HEK293 (cell line): Measurements from ENCODE around the gene METTL26.
A peak's percentile ranks its signal among the peaks of the same experiment; 100 is the strongest.

ENCODE experiments used
- BCL11B ChIP-seq: fragments of 450-650 bp; formaldehyde crosslinking; IDR thresholded peaks from 2 replicates; pipeline ENCODE4 v1.5.1; 2016; ENCODE audit warnings: low read depth, missing biosample characterization, missing genetic modification characterization
- GLIS1 ChIP-seq: fragments of 450-650 bp; formaldehyde crosslinking; IDR thresholded peaks from 2 replicates; pipeline ENCODE4 v1.5.1; 2016; ENCODE audit warnings: missing biosample characterization, missing genetic modification characterization
- HOXA7 ChIP-seq: sonication (generic); formaldehyde crosslinking; IDR thresholded peaks from 2 replicates; pipeline ENCODE4 v1.8.1; 2022; ENCODE audit warnings: missing genetic modification reagents, borderline replicate concordance
- MEIS1 ChIP-seq: sonication (generic); formaldehyde crosslinking; IDR thresholded peaks from 2 replicates; pipeline ENCODE4 v1.8.1; 2022; ENCODE audit warnings: missing genetic modification reagents, mild to moderate bottlenecking, borderline replicate concordance
- OSR2 ChIP-seq: fragments of 450-650 bp; formaldehyde crosslinking; IDR thresholded peaks from 2 replicates; pipeline ENCODE4 v1.5.1; 2016; ENCODE audit warnings: missing biosample characterization, missing genetic modification characterization
- SCRT1 ChIP-seq: fragments of 450-650 bp; formaldehyde crosslinking; IDR thresholded peaks from 2 replicates; pipeline ENCODE4 v1.5.1; 2016; ENCODE audit warnings: missing biosample characterization, missing genetic modification characterization, borderline replicate concordance
- ZBTB21 ChIP-seq: fragments of 450-650 bp; formaldehyde crosslinking; IDR thresholded peaks from 2 replicates; pipeline ENCODE4 v1.5.1; 2017; ENCODE audit warnings: missing biosample characterization, missing genetic modification characterization
- ZEB2 ChIP-seq: fragments of 450-650 bp; formaldehyde crosslinking; IDR thresholded peaks from 2 replicates; pipeline ENCODE4 v1.5.1; 2016; ENCODE audit warnings: missing biosample characterization, missing genetic modification characterization
- ZFP37 ChIP-seq: fragments of 450-650 bp; formaldehyde crosslinking; IDR thresholded peaks from 2 replicates; pipeline ENCODE4 v1.5.1; 2016; ENCODE audit warnings: missing biosample characterization, missing genetic modification characterization
- ZNF133 ChIP-seq: fragments of 450-650 bp; formaldehyde crosslinking; IDR thresholded peaks from 2 replicates; pipeline ENCODE4 v1.5.1; 2016; ENCODE audit warnings: missing biosample characterization, missing genetic modification characterization
- ZNF155 ChIP-seq: fragments of 450-650 bp; formaldehyde crosslinking; IDR thresholded peaks from 2 replicates; pipeline ENCODE4 v1.5.1; 2016; ENCODE audit warnings: missing biosample characterization, missing genetic modification characterization
- ZNF16 ChIP-seq: fragments of 450-650 bp; formaldehyde crosslinking; IDR thresholded peaks from 2 replicates; pipeline ENCODE4 v1.5.1; 2016; ENCODE audit warnings: low read depth, missing biosample characterization, missing genetic modification characterization
- ZNF211 ChIP-seq: fragments of 450-650 bp; formaldehyde crosslinking; IDR thresholded peaks from 2 replicates; pipeline ENCODE4 v1.5.1; 2016; ENCODE audit warnings: low read depth, missing biosample characterization, missing genetic modification characterization
- ZNF23 ChIP-seq: fragments of 450-650 bp; formaldehyde crosslinking; IDR thresholded peaks from 2 replicates; pipeline ENCODE4 v1.5.1; 2016; ENCODE audit warnings: missing biosample characterization, missing genetic modification characterization, borderline replicate concordance
- ZNF354C ChIP-seq: fragments of 450-650 bp; formaldehyde crosslinking; IDR thresholded peaks from 2 replicates; pipeline ENCODE4 v1.5.1; 2016; ENCODE audit warnings: missing biosample characterization, missing genetic modification characterization, low read depth, borderline replicate concordance
- ZNF426 ChIP-seq: fragments of 450-650 bp; formaldehyde crosslinking; IDR thresholded peaks from 2 replicates; pipeline ENCODE4 v1.5.1; 2017; ENCODE audit warnings: missing biosample characterization, missing genetic modification characterization, mild to moderate bottlenecking, inconsistent platforms, moderate library complexity
- ZNF473 ChIP-seq: fragments of 450-650 bp; formaldehyde crosslinking; IDR thresholded peaks from 2 replicates; pipeline ENCODE4 v1.5.1; 2017; ENCODE audit warnings: missing biosample characterization, missing genetic modification characterization
- ZNF501 ChIP-seq: fragments of 450-650 bp; formaldehyde crosslinking; IDR thresholded peaks from 2 replicates; pipeline ENCODE4 v1.5.1; 2016; ENCODE audit warnings: missing biosample characterization, missing genetic modification characterization
- ZNF514 ChIP-seq: fragments of 450-650 bp; formaldehyde crosslinking; IDR thresholded peaks from 2 replicates; pipeline ENCODE4 v1.5.1; 2016; ENCODE audit warnings: missing biosample characterization, missing genetic modification characterization
- ZNF600 ChIP-seq: fragments of 450-650 bp; formaldehyde crosslinking; IDR thresholded peaks from 2 replicates; pipeline ENCODE4 v1.5.1; 2016; ENCODE audit warnings: missing biosample characterization, missing genetic modification characterization
- ZNF654 ChIP-seq: fragments of 450-650 bp; formaldehyde crosslinking; IDR thresholded peaks from 2 replicates; pipeline ENCODE4 v1.5.1; 2016; ENCODE audit warnings: low read depth, missing biosample characterization, missing genetic modification characterization
- ZNF660 ChIP-seq: fragments of 450-650 bp; IDR thresholded peaks from 2 replicates; pipeline ENCODE4 v1.5.1; 2018; ENCODE audit warnings: missing biosample characterization, mild to moderate bottlenecking, missing genetic modification characterization
- ZNF843 ChIP-seq: fragments of 450-650 bp; formaldehyde crosslinking; IDR thresholded peaks from 2 replicates; pipeline ENCODE4 v1.5.1; 2016; ENCODE audit warnings: missing biosample characterization, missing genetic modification characterization
- TF ChIP-seq, protein P1 (sequence below): fragments of 450-650 bp; formaldehyde crosslinking; IDR thresholded peaks from 2 replicates; pipeline ENCODE4 v1.5.1; 2016; ENCODE audit warnings: missing biosample characterization, missing genetic modification characterization
- TF ChIP-seq, protein P2 (sequence below): fragments of 450-650 bp; formaldehyde crosslinking; IDR thresholded peaks from 2 replicates; pipeline ENCODE4 v1.5.1; 2016; ENCODE audit warnings: missing biosample characterization, missing genetic modification characterization
- TF ChIP-seq, protein P3 (sequence below): fragments of 450-650 bp; formaldehyde crosslinking; IDR thresholded peaks from 2 replicates; pipeline ENCODE4 v1.5.1; 2016; ENCODE audit warnings: missing biosample characterization, missing genetic modification characterization
- TF ChIP-seq, protein P4 (sequence below): fragments of 450-650 bp; formaldehyde crosslinking; IDR thresholded peaks from 2 replicates; pipeline ENCODE4 v1.5.1; 2016; ENCODE audit warnings: missing biosample characterization, missing genetic modification characterization
- TF ChIP-seq, protein P5 (sequence below): fragments of 450-650 bp; formaldehyde crosslinking; IDR thresholded peaks from 2 replicates; pipeline ENCODE4 v1.5.1; 2016; ENCODE audit warnings: missing biosample characterization, missing genetic modification characterization

Gene METTL26

DNA sequence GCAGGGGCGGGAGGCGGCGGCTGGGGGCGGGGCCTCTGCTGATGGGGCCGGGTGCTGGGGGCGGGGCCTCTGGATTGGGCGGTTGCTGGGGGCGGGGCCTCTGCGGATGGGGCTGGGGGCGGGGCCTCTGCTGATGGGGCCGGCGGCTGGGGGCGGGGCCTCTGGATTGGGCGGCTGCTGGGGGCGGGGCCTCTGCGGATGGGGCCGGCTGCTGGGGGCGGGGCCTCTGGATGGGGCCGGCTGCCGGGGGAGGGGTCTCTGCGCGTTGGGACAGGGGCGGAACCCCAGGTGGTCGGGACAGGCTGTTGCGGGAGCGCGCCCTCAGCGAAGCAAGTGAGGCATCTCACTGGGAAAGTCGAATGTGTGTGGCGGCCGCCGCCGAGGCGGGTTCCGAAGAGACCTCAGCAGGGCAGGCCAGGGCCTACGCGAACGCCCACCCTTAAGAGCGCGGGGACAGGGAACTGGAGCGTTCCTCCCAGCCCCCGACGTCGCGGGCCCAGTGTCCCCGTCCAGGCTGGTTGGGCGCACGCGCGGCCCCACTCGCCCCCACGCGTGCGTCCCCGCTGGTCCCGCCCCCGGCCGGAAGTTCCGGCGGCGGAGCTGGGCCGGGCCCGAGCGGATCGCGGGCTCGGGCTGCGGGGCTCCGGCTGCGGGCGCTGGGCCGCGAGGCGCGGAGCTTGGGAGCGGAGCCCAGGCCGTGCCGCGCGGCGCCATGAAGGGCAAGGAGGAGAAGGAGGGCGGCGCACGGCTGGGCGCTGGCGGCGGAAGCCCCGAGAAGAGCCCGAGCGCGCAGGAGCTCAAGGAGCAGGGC lies 43.9 kb upstream of the METTL26 start, which contains the start of gene STUB1 (continued):
- TF ChIP-seq, protein P1, sequence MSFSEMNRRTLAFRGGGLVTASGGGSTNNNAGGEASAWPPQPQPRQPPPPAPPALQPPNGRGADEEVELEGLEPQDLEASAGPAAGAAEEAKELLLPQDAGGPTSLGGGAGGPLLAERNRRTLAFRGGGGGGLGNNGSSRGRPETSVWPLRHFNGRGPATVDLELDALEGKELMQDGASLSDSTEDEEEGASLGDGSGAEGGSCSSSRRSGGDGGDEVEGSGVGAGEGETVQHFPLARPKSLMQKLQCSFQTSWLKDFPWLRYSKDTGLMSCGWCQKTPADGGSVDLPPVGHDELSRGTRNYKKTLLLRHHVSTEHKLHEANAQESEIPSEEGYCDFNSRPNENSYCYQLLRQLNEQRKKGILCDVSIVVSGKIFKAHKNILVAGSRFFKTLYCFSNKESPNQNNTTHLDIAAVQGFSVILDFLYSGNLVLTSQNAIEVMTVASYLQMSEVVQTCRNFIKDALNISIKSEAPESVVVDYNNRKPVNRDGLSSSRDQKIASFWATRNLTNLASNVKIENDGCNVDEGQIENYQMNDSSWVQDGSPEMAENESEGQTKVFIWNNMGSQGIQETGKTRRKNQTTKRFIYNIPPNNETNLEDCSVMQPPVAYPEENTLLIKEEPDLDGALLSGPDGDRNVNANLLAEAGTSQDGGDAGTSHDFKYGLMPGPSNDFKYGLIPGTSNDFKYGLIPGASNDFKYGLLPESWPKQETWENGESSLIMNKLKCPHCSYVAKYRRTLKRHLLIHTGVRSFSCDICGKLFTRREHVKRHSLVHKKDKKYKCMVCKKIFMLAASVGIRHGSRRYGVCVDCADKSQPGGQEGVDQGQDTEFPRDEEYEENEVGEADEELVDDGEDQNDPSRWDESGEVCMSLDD (tag by site-specific recombination): no peak
- TF ChIP-seq, protein P2, sequence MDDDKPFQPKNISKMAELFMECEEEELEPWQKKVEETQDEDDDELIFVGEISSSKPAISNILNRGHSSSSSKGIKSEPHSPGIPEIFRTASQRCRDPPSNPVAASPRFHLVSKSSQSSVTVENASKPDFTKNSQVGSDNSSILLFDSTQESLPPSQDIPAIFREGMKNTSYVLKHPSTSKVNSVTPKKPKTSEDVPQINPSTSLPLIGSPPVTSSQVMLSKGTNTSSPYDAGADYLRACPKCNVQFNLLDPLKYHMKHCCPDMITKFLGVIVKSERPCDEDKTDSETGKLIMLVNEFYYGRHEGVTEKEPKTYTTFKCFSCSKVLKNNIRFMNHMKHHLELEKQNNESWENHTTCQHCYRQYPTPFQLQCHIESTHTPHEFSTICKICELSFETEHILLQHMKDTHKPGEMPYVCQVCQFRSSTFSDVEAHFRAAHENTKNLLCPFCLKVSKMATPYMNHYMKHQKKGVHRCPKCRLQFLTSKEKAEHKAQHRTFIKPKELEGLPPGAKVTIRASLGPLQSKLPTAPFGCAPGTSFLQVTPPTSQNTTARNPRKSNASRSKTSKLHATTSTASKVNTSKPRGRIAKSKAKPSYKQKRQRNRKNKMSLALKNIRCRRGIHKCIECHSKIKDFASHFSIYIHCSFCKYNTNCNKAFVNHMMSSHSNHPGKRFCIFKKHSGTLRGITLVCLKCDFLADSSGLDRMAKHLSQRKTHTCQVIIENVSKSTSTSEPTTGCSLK (tag by site-specific recombination): no peak
- TF ChIP-seq ZEB2 (tag by site-specific recombination) (peak; percentile 8), BCL11B (tag by site-specific recombination) (peak; percentile 53; the same call in 1 of the 2 replicates), ZNF654 (tag by site-specific recombination) (no peak), ZNF23 (no peak), ZNF514 (tag by site-specific recombination) (no peak), ZNF133 (tag by site-specific recombination) (no peak), ZNF211 (tag by site-specific recombination) (no peak), MEIS1 (CRISPR knock-in tag) (no peak), ZFP37 (tag by site-specific recombination) (no peak), ZNF660 (tag by site-specific recombination) (peak; percentile 56; the same call in 1 of the 2 replicates), ZBTB21 (tag by site-specific recombination) (no peak), ZNF354C (tag by site-specific recombination) (no peak), HOXA7 (CRISPR knock-in tag) (no peak), ZNF16 (tag by site-specific recombination) (no peak), ZNF843 (tag by site-specific recombination) (peak; percentile 67), ZNF501 (tag by site-specific recombination) (0 out of 2 replicates have a peak, but pooled peaks have one; percentile 11), OSR2 (tag by site-specific recombination) (no peak), GLIS1 (tag by site-specific recombination) (peak; percentile 53; the same call in 1 of the 2 replicates), ZNF155 (tag by site-specific recombination) (no peak), ZNF426 (tag by site-specific recombination) (no peak), ZNF473 (tag by site-specific recombination) (no peak), SCRT1 (no peak), ZNF600 (tag by site-specific recombination) (peak; percentile 45)
- TF ChIP-seq, protein P3, sequence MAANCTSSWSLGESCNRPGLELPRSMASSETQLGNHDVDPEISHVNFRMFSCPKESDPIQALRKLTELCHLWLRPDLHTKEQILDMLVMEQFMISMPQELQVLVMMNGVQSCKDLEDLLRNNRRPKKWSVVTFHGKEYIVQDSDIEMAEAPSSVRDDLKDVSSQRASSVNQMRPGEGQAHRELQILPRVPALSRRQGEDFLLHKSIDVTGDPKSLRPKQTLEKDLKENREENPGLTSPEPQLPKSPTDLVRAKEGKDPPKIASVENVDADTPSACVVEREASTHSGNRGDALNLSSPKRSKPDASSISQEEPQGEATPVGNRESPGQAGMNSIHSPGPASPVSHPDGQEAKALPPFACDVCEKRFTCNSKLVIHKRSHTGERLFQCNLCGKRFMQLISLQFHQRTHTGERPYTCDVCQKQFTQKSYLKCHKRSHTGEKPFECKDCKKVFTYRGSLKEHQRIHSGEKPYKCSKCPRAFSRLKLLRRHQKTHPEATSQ (tag by site-specific recombination): peak; percentile 91
- TF ChIP-seq, protein P4, sequence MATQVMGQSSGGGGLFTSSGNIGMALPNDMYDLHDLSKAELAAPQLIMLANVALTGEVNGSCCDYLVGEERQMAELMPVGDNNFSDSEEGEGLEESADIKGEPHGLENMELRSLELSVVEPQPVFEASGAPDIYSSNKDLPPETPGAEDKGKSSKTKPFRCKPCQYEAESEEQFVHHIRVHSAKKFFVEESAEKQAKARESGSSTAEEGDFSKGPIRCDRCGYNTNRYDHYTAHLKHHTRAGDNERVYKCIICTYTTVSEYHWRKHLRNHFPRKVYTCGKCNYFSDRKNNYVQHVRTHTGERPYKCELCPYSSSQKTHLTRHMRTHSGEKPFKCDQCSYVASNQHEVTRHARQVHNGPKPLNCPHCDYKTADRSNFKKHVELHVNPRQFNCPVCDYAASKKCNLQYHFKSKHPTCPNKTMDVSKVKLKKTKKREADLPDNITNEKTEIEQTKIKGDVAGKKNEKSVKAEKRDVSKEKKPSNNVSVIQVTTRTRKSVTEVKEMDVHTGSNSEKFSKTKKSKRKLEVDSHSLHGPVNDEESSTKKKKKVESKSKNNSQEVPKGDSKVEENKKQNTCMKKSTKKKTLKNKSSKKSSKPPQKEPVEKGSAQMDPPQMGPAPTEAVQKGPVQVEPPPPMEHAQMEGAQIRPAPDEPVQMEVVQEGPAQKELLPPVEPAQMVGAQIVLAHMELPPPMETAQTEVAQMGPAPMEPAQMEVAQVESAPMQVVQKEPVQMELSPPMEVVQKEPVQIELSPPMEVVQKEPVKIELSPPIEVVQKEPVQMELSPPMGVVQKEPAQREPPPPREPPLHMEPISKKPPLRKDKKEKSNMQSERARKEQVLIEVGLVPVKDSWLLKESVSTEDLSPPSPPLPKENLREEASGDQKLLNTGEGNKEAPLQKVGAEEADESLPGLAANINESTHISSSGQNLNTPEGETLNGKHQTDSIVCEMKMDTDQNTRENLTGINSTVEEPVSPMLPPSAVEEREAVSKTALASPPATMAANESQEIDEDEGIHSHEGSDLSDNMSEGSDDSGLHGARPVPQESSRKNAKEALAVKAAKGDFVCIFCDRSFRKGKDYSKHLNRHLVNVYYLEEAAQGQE (tag by site-specific recombination): no peak
- TF ChIP-seq, protein P5, sequence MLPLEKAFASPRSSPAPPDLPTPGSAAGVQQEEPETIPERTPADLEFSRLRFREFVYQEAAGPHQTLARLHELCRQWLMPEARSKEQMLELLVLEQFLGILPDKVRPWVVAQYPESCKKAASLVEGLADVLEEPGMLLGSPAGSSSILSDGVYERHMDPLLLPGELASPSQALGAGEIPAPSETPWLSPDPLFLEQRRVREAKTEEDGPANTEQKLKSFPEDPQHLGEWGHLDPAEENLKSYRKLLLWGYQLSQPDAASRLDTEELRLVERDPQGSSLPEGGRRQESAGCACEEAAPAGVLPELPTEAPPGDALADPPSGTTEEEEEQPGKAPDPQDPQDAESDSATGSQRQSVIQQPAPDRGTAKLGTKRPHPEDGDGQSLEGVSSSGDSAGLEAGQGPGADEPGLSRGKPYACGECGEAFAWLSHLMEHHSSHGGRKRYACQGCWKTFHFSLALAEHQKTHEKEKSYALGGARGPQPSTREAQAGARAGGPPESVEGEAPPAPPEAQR: no peak
